SKM-1 treated with dmso at 0.1 percent for 144 hours (cell line): ENCODE data around the gene RPL29.

Experiments used
- DNase-seq: peaks from one replicate; lab custom pipeline; 2025; ENCODE audit not compliant: unreplicated experiment; lab: John Stamatoyannopoulos, UW

RPL29 gene

GRCh38 chr3:51966016-51966415, 29.7 kb downstream of the RPL29 start:
- DNase-seq, result no peak

GRCh38 chr3:51964521-51964920, 31.2 kb downstream of the RPL29 start:
- no peak for DNase-seq

DNA sequence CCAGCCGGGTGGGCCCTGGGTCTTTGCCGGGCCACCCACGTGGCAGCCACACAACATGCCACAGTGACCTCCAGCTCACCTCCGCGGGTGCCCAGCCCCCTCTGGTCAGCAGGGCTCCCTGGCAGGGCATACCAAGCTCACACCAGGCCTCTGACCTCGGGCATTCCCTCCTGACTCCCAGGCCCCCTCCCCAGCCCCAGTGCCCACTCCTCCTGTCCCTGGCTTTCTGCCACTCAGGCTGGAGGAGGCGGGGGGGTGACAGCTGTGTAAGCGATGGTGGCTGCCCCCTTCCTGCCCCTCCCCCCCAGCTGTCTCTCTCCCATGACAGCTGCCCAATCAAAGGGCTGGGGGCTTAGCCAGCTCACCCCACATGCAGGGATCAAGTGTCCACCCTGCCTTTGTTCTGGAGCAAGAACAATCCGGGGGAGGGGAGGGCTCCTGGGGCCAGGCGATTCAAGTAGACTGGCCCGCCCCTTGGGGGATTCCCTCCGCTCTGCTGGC, 31.7 kb downstream of the RPL29 start:
- no peak for DNase-seq

GRCh38 chr3:51962854-51963530, 32.7 kb downstream of the RPL29 start:
- DNase-seq, result no peak

DNA sequence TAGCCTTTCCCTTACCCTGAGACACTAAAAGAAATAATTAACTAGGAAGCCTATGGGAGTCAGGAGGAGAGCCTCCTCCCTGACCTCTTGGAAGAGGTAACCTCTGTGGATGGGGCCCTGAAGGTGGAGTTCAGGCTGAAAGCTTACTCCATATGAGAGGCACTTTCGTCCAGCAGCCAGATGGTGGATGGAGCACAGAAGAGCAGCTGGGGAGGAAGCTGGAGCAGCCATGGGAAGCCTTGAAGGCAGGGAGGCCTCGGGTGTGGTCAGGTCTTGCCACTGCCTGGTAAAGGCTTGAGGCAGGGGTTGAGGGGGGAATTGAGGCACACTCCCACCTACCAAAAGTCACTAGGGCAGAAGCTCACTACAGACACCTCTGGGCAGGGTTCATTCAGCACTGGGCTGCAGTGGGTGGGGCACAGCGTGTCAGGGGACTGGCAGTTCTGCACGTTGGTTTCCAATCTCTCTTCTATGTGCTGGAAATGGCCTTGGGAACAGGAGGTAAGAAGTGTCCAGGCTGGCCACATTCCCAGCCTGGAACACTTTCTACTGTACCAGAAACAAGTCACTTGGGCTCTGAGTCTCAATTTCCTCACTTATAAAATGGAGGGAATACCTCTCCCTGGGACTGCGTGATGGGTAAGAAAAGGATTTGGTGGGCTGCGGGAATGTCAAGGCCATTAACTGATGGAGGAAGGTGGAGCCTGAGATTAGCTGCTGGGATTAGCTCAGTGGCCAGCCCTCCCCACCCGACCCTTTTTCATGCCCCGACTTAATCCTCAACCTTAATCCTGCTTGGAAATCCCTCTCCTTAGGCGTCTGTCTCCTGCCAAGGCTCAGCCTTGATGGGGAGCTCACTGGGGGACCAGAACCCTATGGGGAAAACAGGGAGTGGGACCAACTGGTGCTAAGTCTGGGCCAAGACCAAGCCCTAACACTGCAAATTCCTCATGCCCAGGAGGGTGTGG, 33.8 kb downstream of the RPL29 start:
- DNase-seq, result no peak

- DNase-seq, result no peak
Measured at GRCh38 chr3:51961011-51961410, 34.7 kb downstream of the RPL29 start.

DNA sequence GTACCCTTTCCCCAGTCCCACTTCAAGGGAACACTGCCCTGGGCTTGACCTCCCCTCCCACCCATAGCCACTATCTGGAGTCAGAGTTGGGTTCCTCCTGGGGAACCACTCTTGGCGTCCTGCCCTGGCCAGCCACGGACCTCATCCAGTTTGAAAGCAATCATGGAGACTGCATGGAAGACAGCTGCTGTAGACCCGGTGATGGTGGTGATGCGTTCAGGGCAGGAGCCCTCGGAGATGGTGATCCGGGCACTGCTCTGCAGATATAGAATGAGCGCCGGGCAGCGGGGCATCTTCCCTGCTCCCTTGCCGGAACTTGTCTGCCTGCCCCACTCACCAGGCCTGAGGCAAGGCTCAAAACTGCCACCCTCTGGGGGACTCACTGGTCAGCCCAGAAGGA, 35.3 kb downstream of the RPL29 start:
- DNase-seq, result no peak

DNA sequence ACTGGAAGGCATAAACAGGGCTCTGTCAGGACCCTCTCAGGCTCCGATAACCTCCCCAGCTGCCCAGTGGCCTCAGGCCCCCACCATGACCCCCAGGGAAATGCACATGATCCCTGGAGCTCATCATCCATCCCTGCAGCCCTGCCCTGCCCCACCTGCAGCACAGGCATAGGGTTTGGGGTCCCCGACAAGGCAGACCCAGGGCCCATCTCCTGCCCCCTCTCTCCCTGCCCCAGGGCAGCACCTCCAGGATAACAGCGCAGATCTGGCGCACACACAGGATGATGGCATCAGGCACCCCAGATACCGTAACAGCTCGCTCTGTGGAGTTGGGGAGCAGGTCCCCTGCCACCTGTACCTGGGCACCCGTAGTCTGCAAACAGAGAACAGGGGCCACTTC, 36.0 kb downstream of the RPL29 start:
- DNase-seq, result no peak

GRCh38 chr3:51958603-51959521, 36.8 kb downstream of the RPL29 start:
- no peak for DNase-seq

DNA sequence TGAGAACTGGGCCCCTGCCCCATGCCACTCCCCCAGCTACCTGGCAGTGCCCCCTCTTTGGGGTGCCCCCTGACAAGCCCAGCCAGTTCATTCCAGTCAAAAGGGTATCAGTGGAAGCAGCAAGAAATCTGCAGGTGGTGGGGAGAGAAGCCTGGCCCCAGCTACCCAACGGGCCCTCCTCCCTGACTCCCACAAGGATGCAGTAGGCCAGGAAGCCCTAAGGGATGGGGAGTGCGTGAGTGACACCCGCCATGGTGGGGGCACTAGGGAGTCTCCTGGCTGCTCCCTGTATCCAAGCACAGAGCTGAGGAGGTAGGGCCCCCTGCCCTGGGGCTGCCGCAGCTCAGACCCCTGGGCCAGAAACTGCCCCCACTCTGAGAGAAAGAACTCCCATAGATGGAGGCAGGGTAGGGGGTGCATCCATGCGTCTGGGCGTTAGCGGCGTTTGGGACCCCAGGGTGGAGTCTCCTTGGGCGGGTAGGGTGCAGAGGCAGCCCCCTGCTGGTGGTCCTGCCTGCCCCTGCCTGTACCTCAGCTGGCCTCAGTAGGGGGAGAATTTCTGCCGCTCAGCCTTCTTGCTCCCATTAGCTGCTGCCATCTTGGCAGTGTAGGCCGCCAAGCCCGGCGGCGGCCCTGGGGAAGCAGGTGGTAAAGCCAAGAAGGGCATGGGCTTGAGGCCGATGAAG, 38.0 kb downstream of the RPL29 start:
- DNase-seq, result no peak

DNA sequence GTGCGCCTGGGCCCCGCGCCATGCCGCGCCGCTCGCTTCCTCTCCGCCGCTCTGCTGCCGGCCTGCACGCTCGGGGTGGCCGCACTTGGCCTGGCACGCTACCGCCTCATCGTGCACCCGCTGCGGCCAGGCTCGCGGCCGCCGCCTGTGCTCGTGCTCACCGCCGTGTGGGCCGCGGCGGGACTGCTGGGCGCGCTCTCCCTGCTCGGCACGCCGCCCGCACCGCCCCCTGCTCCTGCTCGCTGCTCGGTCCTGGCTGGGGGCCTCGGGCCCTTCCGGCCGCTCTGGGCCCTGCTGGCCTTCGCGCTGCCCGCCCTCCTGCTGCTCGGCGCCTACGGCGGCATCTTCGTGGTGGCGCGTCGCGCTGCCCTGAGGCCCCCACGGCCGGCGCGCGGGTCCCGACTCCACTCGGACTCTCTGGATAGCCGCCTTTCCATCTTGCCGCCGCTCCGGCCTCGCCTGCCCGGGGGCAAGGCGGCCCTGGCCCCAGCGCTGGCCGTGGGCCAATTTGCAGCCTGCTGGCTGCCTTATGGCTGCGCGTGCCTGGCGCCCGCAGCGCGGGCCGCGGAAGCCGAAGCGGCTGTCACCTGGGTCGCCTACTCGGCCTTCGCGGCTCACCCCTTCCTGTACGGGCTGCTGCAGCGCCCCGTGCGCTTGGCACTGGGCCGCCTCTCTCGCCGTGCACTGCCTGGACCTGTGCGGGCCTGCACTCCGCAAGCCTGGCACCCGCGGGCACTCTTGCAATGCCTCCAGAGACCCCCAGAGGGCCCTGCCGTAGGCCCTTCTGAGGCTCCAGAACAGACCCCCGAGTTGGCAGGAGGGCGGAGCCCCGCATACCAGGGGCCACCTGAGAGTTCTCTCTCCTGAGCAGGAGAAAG, 39.6 kb downstream of the RPL29 start:
- DNase-seq, result no peak

GRCh38 chr3:51955175-51955892, 40.4 kb downstream of the RPL29 start, which contains the start of gene GPR62:
TSS of gene GPR62 (plus strand) at chr3:51955381. CDS start at chr3:51955653, 272 bp downstream.
- no peak for DNase-seq

GRCh38 chr3:51954713-51955112, 41.0 kb downstream of the RPL29 start:
- no peak for DNase-seq

GRCh38 chr3:51954105-51954504, 41.6 kb downstream of the RPL29 start:
- peak; percentile 80 for DNase-seq

DNA sequence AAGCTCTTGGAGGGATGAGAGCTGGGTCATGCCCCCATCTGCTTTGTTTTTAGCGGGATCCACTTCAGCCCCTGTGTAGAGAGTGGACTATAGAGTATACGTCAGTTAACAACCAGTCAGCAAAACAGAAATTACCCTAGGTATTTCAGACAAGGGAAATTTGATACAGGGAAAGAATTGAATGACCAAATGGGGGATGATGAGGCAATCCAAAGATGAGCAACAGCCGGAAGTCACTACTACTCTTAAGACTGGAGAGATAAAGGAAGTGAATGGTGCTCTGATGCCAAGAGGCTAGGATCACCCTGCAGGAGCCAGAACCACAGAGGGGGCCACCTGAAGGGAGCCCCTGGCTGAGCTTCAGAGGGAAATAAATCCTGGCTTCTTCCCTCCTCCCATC, 42.2 kb downstream of the RPL29 start:
- peak; percentile 83 for DNase-seq

DNA sequence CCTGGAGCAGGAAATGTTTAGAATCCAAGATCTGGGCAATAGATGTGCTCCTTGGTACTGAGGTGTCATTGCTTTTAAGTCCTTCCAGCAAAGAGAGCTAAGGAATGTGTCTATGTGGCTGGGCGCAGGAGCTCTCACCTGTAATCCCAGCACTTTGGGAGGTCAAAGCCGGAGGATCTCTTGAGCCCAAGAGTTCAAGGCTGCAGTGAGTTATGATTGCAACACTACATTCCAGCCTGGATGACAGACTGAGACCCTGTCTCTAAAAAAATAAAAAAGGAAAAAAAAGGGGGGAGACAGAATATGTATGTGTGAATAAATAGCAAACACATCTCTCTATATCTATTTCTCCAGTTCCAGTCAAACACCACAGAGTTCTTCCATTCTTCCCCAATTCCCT, 44.8 kb downstream of the RPL29 start:
- no peak for DNase-seq

DNA sequence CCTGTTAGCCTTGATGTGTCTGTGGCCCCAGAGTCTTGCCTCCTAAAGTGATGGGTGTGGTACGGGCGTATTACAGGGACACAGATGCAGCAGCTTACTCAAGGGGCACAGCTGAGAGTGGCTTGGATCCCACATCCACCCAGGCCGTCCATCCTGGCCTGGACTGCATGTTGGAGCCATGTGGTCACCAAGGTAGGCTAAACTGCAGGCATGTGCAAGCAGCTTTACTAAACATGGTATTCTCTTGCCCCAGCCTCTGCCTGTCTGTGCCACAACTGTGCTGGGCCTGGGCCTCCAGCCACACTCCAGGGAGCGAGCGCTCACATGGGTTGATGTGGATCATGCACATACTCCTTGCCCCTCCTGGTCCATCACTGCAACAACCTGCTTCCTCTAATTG, 46.6 kb downstream of the RPL29 start:
- DNase-seq, result no peak

- DNase-seq, result no peak
Measured at GRCh38 chr3:51948016-51948580, 47.6 kb downstream of the RPL29 start.
